Frontal cortex (tissue), 4 donors: ENCODE results near the gene CASP12. TPM values are rescaled to one million over a fixed set of nuclear protein-coding genes. Genes with fewer than 3 reads are reported as not detected.
A peak's percentile ranks its signal among the peaks of the same experiment; 100 is the strongest.

Experiments
- DNase-seq, 2 donors: peaks; one replicate each; pipeline ENCODE4 v3.0.0; 2012; ENCODE audit warnings: low spot score in 2 of 2
- FAIRE-seq: peaks from 2 replicates; lab custom pipeline; 2012; peaks lifted over from hg19 to GRCh38; lab: Jason Lieb, UNC
- small RNA-seq: library from RNA; depleted of rRNA; stranded (forward); fragments of <200 nt; gene quantifications from one replicate; pipeline ENCODE3, GENCODE V24; 2014
- total RNA-seq: library from RNA; depleted of rRNA; stranded (reverse); fragments of >200 nt; gene quantifications from one replicate; pipeline ENCODE4 v1.2.3, GENCODE V29; 2014
- donor health status: control.
- donor health status: control.
- donor health status: control.

The CASP12 gene
- total RNA-seq, 1 donor from 2014 or later, result 0.82 TPM

DNA sequence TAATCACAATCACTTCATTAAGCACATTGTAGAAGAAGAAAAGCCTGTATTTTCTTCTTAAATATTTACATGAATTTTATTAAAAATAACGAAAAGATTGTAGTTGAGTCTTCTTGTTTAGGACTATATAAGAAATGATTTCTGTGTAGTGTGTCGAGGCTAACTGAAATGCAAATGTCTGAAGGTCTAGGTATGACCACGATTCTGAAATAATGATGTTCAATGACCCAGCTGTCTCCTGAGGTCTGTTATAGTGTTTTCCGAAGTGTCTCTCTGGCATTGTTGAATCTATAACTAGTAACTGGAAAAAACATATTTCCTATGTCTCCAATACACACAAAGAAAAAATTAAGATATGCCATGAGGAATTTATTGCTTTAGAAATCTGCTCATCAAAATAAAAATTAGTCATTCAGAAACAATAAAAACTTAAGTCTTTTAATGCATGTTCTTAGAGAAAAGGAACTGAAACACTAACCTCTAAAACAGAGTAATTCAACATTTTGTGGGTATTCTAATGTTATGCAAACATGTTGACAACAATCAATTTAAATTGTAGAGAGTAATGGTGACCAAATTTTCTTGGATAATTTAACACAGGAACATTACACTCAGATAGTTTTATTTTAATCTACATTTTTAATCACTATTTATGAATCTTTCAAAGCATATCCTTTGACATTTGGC is 55.0 kb downstream of the CASP12 start:
- DNase-seq, result no peak
- no peak for FAIRE-seq

DNA sequence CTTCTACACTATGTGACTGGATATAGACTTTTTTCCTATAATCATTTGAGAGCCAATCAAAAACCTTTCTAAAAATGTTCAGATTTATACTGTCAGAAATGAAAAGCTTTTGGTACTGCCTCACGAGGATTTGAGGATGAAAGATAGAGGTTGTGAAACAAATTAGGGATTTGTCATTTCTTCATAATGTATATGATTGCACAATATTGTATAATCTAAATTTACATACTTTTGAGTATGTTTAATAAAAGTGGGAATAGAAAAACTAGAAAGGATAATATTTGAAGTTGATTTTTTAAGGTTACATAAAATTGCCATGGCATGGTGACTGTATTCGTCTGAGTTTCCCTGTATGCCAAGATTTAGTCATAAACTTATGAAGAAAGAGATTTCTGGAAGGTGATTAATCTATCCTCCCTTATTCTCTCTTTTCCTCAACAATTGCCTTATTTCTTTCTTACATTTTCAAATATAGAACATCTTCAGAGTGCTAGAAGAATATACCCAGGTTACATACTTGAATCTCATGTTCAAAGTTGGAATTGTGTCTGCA is 56.2 kb downstream of the CASP12 start:
- FAIRE-seq (no peak), DNase-seq (no peak)

DNA sequence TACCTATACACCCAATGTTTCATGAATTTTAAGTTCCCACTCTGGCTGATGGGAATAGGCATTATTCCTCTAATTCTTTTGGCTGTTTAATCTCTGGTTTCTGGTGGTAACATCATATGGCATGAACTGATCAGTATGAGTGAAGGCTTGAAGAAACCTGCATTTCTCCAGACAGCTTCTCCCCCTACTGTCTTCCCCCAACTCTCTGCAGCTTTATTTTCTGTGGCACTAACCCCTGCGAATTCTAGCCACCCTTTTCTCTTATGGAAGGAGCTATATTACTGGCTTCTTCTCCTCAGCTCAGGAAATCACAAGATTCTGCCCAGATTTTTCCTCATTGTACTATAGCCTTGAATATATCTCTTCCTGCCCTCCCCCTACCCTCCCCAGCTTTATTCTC is 57.1 kb downstream of the CASP12 start:
- DNase-seq, result no peak
- FAIRE-seq, result no peak

DNA sequence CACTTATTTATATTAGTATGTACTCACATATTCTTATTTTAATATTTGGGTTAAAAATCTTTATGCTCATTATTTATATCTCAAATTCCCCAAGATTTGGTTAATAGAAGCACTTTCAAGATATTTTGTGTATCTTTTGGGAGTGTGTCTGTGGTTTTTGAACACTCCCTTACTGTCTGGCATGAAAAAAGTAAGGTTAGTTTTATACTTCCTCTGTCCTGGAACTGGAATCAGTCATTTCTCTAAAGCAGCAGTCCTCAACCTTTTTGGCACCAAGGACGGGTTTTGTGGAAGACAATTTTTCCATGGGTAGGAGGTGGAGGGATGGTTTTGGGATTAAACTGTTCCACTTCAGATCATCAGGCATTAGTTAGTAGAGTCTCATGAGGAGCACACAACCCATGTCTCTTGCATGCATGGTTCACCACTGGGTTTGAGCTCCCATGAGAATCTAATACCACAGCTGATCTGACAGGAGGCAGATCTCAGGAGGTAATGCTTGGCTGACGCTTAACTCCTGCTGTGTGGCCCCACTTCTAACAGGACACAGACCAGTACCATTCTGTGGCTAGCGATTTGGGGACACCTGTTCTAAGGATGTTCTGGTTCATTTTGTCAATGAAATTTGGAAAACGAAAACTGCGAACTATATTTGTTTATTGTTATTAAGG is 60.2 kb downstream of the CASP12 start:
- DNase-seq (no peak), FAIRE-seq (peak; percentile 8)

DNA sequence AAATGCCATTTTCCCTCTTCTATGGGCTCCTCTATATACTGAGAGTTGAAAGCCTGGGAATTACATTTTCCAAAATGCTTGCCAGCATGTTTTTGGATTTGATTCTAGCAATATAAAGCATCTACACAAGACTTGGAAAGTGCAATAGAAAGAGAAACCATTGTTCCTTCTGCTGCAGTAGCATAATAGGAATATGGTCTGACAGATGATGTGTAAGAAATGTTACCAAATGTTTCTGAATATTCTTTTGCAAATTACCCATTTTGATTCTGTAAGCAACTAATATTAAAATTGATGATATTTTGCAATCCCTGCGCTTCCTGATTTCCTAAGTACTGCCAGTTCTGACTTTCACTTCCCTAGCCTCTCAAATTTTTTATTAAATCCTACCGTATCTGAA is 61.6 kb downstream of the CASP12 start:
- FAIRE-seq (peak; percentile 13), DNase-seq (no peak)

Small RNAs within 50 kb of the gene (small RNA-seq; reads per million reads assigned to genes)
- gene AP002004.1, result not detected

Other genes starting within 250 kb of the CASP12 start
- gene CASP4, start 70.1 kb upstream of the CASP12 start, total RNA-seq, result 2.9 TPM
- gene CASP5, start 124.7 kb upstream of the CASP12 start, total RNA-seq, result not detected
- gene CASP1, start 136.7 kb upstream of the CASP12 start, total RNA-seq, result 2.9 TPM
- gene CARD16, start 146.9 kb upstream of the CASP12 start, total RNA-seq, result not detected
- not detected for gene CARD18, start 241.3 kb upstream of the CASP12 start, total RNA-seq